Stimulated activated CD4-positive, alpha-beta T cell treated with anti-CD3 and anti-CD28 coated beads, Interleukin-12 subunit alpha, Interleukin-12 subunit beta, amount 100 ng/mL, for 24 hours (primary cell): ENCODE data around the gene EFNA2.
A peak's percentile ranks its signal among the peaks of the same experiment; 100 is the strongest.

Source experiments
- DNase-seq, 2 experiments: peaks; one replicate each; pipeline ENCODE4 v3.0.0-alpha.2; 2020; ENCODE audit warnings: low read depth in 2 of 2

EFNA2 gene

GRCh38 chr19:1249298-1249989 is 36.2 kb upstream of the EFNA2 start:
- peak; percentile 87 to 91 for DNase-seq

DNA sequence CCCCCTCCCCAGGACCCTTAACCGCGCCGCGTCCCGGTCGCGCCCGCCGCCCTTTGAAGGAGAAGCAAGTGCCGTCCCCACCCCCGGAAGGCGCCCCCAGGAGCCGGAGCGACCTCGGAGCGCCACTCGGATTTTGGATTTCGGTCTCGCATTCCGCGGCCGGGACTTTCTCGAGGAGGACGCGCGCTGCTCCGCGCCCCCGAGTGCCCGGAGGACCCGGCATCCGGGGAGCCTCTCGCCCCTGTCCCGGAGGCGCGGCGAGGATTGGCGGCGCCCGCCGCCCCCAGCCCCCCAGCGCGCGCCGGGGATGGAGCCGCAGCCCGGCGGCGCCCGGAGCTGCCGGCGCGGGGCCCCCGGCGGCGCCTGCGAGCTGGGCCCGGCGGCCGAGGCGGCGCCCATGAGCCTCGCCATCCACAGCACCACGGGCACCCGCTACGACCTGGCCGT is 35.7 kb upstream of the EFNA2 start:
- DNase-seq, result no peak

DNA sequence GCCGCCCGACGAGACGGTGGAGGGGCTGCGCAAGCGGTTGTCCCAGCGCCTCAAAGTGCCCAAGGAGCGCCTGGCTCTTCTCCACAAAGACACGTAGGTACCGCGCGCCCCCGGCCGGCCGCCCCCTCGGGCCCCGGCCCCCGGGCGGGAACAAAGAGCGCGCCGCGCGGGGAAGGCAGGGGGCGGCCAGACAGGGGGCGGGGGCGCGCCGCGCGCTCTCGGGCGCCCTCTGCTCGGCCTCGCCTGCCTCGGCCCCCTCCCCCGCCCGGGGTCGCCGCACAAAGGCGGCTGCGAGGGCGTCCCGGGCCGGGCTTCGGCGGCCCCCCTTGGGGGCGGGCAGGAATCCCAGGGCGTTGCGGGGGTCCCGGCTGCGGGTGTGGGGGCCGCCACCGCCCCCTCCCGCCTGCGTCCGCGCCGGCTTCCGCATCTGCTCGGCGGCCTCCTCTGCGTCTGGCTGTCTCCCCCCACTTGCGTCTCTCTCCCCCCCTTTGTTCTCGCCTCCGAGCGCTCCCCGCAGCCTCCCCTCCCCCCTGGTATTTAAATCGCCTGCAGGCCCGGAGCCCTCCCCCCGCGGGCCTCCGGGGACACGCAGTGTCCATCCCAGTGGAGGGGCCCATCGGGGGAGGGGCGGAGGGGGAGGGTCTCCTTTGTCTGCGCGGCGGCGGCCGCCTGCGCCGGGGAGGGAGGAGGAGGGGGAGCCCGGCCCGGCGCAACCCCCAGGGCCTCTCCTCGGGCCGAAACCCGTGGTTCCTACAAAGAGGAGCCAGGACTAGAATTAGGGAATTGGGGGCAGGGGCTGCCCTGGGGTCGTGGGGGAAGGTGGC is 35.0 kb upstream of the EFNA2 start:
- no peak for DNase-seq

- no peak for DNase-seq
Measured at GRCh38 chr19:1251330-1252220, 34.1 kb upstream of the EFNA2 start.

DNA sequence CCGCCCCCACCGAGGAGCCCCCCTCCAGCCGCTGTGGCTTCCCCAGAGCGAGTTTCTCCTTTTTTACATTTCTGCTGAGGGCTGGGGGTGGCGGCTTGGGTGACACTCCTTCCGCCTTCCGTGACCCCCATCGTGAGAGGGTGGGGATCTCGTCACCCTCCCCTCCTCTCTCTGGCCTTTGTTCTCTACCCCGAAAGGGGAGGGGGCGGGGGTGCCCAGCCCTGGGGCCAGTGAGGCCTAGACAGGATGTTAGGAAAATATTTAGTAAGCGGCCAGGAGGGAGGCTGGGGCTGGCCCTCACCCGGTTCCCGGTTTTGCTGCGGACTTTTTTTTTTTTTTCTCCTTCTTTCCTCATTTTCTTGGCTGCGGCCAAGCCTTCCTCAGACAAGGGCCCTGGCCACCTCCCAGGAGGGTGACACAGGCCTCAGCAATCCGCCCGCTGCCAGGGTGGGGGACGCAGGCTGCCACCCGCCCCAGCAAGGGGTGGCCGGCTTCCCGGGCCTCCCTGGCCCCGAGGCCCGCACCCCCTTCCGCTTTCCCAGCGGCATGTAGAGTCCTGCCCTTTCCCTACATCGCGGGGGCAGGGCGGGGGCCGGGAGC is 33.4 kb upstream of the EFNA2 start:
- DNase-seq, result no peak

- DNase-seq, result peak in 1 of 2 experiments; percentile 77
Measured at GRCh38 chr19:1252821-1253513, 32.7 kb upstream of the EFNA2 start.

- DNase-seq, result no peak
Measured at GRCh38 chr19:1253514-1254080, 32.1 kb upstream of the EFNA2 start.

GRCh38 chr19:1254081-1254527 is 31.6 kb upstream of the EFNA2 start:
- no peak for DNase-seq

DNA sequence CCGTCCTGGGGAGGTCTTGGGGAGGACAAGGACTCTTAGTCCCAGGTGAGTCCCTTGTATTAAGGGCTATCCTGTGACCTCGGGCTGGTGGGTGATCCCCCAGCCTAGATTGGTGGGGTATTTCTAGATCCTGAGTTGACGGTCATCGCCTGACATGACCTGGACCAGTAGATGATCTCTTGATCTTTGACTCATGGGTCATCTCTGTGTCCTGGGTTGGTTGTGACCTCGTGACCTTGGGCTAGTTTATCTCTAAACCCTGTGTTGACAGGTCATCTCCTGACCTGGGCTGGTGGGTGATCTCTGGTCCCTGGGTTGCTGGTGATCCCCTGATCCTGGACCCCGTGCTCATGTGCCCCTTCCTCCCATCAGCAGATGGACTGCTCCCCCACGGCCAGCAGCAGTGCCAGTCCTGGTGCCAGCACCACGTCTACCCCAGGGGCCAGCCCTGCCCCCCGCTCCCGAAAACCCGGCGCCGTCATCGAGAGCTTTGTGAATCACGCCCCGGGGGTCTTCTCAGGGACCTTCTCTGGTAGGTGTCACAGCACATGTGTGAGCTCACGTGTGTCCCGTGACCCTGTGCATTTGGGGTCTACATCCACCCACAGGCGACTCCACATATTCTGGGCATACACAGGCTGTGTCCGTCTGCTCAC is 31.0 kb upstream of the EFNA2 start:
- no peak for DNase-seq

DNA sequence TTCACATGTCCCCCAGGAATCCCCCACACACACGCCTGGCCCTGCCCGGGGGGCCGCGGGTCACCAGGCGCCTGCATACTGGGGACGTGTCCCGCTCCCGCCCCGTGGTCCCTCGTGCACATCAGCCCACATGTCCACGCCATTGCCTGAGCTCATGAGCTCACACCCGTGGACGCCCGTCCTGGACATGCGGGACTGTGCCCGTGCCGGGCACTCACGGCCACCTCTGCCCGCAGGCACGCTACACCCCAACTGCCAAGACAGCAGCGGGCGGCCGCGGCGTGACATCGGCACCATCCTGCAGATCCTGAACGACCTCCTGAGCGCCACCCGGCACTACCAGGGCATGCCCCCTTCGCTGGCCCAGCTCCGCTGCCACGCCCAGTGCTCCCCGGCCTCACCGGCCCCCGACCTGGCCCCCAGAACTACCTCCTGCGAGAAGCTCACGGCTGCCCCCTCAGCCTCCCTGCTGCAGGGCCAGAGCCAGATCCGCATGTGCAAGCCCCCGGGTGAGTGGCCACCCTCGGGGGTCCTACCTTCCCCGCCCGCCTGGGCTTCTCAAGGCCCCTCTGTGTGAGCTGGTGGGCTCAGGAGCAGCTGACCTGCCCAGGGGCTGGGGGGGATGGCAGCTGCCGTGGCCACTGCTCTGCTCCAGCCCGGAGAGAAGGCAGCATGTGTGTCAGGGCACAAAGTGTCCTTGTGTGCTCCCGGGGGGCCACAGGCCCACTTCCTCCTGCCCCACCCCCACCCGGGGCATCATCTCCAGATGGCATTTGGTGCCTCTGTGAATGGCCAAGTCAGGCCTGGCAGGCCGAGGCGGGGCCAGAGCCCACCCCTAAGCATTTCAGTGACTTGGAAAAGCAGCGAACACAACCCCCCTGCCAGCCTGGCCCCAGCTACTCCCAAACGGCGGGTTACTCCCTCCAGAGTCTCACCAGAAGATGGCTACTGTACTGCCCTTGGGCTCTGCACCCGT is 30.2 kb upstream of the EFNA2 start:
- no peak for DNase-seq

DNA sequence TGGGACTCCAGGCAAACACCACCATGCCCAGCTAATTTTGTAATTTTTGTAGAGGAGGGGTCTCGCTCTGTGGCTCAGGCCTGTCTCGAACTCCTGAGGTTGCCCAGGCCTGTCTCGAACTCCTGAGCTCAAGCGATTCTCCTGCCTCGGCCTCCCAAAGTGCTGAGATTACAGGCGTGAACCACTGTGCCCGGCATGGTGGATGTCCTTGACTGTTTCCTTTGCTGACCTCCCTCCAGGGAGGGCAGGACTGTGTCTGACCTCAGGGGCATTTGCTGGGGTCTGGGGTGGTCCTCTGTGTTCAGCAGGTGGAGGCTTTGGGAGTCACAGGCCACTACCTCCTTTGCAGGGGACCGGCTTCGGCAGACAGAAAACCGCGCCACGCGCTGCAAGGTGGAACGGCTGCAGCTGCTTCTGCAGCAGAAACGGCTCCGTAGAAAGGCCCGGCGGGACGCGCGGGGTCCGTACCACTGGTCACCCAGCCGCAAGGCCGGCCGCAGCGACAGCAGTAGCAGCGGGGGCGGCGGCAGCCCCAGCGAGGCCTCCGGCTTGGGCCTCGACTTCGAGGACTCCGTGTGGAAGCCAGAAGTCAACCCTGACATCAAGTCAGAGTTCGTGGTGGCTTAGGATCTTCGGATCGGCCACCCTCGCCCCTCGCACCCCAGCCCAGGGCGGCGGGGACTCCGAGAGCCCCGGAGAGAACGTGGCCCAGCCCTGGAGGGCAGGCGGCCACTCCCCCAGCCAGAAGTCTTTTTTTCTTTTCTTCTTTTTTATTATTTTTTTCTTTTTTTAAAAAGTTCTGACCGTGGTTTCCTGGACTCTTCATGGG is 28.8 kb upstream of the EFNA2 start:
- no peak for DNase-seq

DNA sequence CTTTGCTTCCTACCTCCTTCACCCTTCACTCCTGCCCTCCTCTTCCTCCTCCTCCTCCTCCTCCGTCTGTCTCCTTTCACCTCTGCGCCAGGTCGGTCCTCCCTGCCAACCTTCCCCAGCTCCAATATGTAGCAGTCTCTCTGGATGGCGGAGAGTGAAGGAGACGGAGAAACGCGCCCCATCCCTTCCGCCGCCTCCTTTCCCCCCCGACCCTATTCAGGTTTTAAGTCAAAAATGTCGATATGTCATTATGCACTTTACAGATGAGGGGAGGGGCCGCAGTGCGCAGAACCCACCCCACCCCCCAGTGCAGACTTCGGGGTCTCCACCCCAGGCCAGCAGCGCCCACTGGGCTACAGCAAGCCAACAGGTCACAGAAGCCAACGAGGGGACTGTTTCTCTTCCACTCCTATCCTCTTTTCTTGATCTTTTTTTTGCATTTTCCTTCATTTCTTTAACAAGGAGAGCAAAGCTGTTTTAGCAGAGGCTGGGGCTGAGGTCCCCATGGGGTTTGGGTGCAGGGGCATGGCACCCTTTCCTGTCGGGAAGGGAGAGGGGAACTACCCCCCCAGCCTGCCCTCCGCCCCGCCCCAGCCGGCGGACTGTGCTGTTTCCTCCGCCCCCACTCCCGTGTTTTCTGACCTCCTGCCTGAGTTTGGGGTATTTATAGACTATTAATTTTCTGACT is 28.1 kb upstream of the EFNA2 start:
- DNase-seq, result no peak

DNA sequence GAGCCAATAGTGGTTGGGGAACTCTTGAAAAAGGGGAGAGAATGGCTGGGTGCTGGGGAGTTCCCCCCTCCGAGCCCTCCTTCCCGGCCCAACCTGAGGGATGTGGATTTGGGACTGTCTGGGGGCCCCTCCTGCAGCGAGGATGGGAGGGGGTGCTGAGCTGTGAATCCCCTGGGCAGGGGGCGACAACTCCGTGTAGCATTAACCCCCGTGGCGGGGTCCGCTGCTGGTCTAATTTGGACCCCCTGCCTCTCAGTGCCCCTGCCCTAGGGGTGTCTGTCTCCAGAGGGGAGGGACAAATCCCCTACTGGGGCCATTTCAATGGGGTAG is 27.5 kb upstream of the EFNA2 start:
- DNase-seq, result no peak

DNA sequence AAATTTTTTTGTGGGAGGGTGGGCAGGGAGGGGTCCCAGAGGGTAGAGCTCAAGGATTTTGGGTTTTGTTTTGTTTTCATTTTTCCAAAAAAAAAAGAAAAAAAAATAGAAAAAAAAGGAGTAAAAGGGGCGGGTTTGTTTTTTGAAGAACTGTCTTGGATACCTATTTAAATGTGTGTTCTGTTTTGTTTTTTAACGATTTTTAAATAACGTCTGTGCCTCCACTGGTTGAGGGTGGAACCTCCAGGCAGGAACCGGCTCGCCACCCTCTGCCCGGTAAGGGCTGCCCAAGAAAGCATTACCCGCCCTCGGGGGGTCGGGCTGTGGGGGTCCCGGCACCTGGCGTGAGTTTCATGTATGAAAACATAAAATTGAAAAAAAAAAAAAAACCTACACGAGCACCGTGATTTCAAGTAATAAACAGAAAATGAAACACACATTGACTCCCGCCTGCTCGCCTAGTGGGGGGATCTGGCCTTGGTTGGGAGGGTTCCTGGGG is 26.9 kb upstream of the EFNA2 start:
- DNase-seq, result no peak

DNA sequence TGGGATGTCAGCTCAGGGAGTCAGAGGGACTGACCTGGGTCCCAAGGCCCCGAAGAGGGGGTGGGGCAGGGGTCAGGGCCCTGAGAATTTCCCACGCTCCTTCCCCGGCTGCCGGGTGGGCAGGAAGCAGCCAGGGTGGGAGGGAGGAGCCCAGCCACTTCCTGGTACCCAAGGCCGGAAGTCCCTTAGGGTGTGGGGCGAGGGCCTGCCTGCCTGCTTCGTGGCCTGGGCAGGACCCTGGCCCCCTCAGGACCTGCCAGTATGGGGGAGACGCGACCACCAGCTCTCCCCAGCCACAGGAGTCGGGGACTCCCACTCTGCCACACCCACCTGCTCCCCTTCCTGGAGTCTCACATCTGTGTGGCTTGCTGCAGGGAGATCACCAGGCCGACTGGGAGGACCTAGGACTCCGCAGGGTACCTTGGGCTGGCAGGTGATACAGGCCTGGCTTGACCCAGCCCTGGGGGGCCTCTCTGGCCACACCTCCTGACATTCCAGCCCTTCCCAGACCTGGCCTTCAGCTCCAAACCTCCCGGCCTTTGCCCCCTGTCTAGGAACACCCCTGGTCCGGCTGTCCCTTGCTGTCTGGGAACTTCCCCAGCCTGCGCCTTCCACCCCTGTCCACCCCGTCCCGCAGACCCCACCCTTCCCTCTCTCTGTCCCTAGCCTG is 26.3 kb upstream of the EFNA2 start:
- no peak for DNase-seq

DNA sequence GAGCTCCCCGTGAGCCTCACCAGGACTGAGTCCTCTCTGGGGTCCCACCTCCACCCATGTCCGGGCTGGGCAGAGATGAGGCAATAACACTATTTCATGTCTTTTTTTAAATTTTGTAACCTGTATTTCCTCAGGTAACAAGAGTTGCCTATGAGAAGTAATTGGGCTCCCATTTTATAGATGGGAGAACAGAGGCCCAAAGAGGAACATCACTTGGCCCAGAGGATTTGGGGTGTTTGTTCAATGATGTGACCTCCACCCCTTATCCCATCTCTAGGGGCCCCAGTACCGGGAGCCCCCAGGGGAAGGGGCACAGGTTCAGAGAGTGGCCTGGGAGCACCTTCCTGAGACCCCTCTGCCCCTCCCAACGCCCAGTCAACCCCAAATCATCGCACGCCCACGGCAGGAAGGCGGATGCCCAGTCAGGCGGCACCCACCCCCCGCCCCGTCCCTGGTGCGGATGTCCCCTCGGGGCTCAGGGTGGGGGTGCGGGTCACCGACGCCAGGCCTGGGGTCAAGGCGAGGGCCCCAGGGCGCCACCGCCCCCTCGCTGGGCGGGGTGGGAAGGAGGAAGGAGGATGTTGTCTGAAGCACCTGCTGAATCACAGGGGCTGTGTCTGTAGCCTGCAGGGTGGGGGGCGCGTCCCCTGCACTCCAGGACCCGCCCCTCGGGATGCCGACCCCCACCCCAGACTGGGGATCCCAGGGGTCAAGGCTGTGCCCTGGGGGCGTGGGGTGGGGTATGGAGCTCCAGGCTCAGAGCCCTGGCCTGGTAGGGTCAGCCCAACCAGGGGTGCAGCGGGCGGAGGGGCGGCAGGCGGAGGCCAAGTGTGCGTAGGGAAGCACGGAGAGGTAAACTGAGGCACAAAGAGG is 25.6 kb upstream of the EFNA2 start:
- DNase-seq, result no peak
